SK-N-SH treated with all-trans-retinoic acid at 6 μM for 48 hours (cell line): ENCODE measurements around the gene ATXN10.

Experiments used
- BACH2 ChIP-seq: fragments of 250-450 bp; sonication (Bioruptor Pico); IDR thresholded peaks from 2 replicates; pipeline ENCODE4 v1.9.0; 2021; ENCODE audit warnings: mild to moderate bottlenecking, borderline replicate concordance
- CSDC2 ChIP-seq: fragments of 250-450 bp; sonication (Bioruptor Pico); IDR thresholded peaks from 2 replicates; pipeline ENCODE4 v1.5.0; 2020; ENCODE audit warnings: mild to moderate bottlenecking, moderate library complexity
- GLIS3 ChIP-seq: fragments of 250-450 bp; sonication (Bioruptor Pico); IDR thresholded peaks from 2 replicates; pipeline ENCODE4 v1.5.0; 2020; ENCODE audit warnings: mild to moderate bottlenecking, moderate library complexity
- ZFP30 ChIP-seq: fragments of 450-650 bp; formaldehyde crosslinking; IDR thresholded peaks from 2 replicates; pipeline ENCODE4 v1.5.0; 2022; ENCODE audit warnings: mild to moderate bottlenecking, moderate library complexity
- ZNF8 ChIP-seq: fragments of 450-650 bp; formaldehyde crosslinking; IDR thresholded peaks from 2 replicates; pipeline ENCODE4 v1.5.0; 2020; ENCODE audit warnings: mild to moderate bottlenecking, moderate library complexity
- TF ChIP-seq, protein P1 (sequence below): fragments of 250-450 bp; sonication (Bioruptor Pico); IDR thresholded peaks from 2 replicates; pipeline ENCODE4 v1.8.0; 2020; ENCODE audit warnings: mild to moderate bottlenecking, moderate library complexity, borderline replicate concordance
- TF ChIP-seq, protein P2 (sequence below): fragments of 250-450 bp; sonication (Bioruptor Pico); IDR thresholded peaks from 2 replicates; pipeline ENCODE4 v1.5.1; 2020; ENCODE audit warnings: low read depth, mild to moderate bottlenecking, moderate library complexity
- TF ChIP-seq, protein P3 (sequence below): fragments of 250-450 bp; sonication (Bioruptor Pico); IDR thresholded peaks from 2 replicates; pipeline ENCODE4 v1.8.0; 2021; ENCODE audit warnings: low read depth, mild to moderate bottlenecking, moderate library complexity, borderline replicate concordance

DNA sequence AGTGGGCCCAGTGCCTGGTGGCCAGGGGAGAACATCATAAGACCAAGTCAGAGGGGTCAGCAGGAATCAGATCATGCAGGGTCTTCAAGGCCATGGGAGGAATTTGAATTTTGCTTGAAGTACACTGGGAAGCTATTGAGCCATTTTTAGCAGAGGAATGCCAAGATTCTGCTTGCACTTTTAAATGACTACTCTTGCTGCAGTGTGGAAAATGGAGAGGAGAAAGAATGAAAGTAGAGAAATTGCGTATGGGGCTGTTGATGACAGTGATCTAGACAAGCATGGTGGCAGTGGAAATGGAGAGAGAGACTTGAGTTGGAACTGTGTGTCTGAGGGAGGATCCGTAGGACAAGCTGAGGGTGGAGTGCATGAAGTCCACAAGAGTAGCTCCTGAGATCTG is 177.3 kb downstream of the ATXN10 start:
- TF ChIP-seq, protein P1, sequence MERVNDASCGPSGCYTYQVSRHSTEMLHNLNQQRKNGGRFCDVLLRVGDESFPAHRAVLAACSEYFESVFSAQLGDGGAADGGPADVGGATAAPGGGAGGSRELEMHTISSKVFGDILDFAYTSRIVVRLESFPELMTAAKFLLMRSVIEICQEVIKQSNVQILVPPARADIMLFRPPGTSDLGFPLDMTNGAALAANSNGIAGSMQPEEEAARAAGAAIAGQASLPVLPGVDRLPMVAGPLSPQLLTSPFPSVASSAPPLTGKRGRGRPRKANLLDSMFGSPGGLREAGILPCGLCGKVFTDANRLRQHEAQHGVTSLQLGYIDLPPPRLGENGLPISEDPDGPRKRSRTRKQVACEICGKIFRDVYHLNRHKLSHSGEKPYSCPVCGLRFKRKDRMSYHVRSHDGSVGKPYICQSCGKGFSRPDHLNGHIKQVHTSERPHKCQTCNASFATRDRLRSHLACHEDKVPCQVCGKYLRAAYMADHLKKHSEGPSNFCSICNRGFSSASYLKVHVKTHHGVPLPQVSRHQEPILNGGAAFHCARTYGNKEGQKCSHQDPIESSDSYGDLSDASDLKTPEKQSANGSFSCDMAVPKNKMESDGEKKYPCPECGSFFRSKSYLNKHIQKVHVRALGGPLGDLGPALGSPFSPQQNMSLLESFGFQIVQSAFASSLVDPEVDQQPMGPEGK (CRISPR knock-in tag): no peak
- TF ChIP-seq ZNF8 (CRISPR knock-in tag) (no peak), GLIS3 (CRISPR knock-in tag) (no peak), ZFP30 (no peak), BACH2 (no peak), CSDC2 (CRISPR knock-in tag) (no peak)
- TF ChIP-seq, protein P2, sequence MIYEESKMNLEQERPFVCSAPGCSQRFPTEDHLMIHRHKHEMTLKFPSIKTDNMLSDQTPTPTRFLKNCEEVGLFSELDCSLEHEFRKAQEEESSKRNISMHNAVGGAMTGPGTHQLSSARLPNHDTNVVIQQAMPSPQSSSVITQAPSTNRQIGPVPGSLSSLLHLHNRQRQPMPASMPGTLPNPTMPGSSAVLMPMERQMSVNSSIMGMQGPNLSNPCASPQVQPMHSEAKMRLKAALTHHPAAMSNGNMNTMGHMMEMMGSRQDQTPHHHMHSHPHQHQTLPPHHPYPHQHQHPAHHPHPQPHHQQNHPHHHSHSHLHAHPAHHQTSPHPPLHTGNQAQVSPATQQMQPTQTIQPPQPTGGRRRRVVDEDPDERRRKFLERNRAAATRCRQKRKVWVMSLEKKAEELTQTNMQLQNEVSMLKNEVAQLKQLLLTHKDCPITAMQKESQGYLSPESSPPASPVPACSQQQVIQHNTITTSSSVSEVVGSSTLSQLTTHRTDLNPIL (CRISPR knock-in tag): no peak
- TF ChIP-seq, protein P3, sequence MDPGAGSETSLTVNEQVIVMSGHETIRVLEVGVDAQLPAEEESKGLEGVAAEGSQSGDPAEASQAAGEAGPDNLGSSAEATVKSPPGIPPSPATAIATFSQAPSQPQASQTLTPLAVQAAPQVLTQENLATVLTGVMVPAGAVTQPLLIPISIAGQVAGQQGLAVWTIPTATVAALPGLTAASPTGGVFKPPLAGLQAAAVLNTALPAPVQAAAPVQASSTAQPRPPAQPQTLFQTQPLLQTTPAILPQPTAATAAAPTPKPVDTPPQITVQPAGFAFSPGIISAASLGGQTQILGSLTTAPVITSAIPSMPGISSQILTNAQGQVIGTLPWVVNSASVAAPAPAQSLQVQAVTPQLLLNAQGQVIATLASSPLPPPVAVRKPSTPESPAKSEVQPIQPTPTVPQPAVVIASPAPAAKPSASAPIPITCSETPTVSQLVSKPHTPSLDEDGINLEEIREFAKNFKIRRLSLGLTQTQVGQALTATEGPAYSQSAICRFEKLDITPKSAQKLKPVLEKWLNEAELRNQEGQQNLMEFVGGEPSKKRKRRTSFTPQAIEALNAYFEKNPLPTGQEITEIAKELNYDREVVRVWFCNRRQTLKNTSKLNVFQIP (CRISPR knock-in tag): no peak
